H1 (cell line): Measurements from ENCODE around the gene FAIM2. TPM values are rescaled to one million over a fixed set of nuclear protein-coding genes. Genes with fewer than 3 reads are reported as not detected.

Experiments used
- ATF3 ChIP-seq: IDR thresholded peaks from 2 replicates; pipeline ENCODE4 v1.6.1; 2011; ENCODE audit warnings: low read depth, mild to moderate bottlenecking, low read length; ENCODE audit not compliant: insufficient read depth
- JUND ChIP-seq: IDR thresholded peaks from 2 replicates; pipeline ENCODE4 v1.6.1; 2011; ENCODE audit warnings: mild to moderate bottlenecking, improper control_type of control experiment, low read length
- PHF8 ChIP-seq: fragments of 200-600 bp; sonication (generic); conservative IDR thresholded peaks from 2 replicates; pipeline ENCODE4 v1.7.1; 2012; ENCODE audit warnings: low read depth, mild to moderate bottlenecking, inconsistent platforms, low read length, moderate library complexity
- SP4 ChIP-seq: IDR thresholded peaks from 2 replicates; pipeline ENCODE4 v1.6.1; 2012; ENCODE audit warnings: low read length, inconsistent platforms
- polyA plus RNA-seq, 7 experiments: library from polyadenylated mRNA; depleted of rRNA in 3 of 7; stranded (reverse) in 5 of 7; unstranded in 2 of 7; fragments of >200 nt in 5 of 7; fragments of 200-250 nt in 2 of 7; gene quantifications; 1 replicate in 5 of 7; 2 replicates in 1 of 7; 4 replicates in 1 of 7; pipeline versions ENCODE4 v1.2.1 to v1.2.3, GENCODE V29; 2011 to 2013; ENCODE audit warnings: missing spikeins in 2 of 7, mixed read lengths in 2 of 7
- total RNA-seq: library from RNA; stranded (reverse); fragmentation: NEBNext Ultra II Directional; extraction: Animal tissue kit (Norgen Biotek cat#: 25700); gene quantifications from 2 replicates; pipeline ENCODE4 v1.2.1, GENCODE V29; 2021

The FAIM2 gene
- total and polyA plus RNA-seq, 2 of the 8 experiments (the other 6 are each of a cell fraction or from before 2014, with no cell fraction given): 0.89 to 1.3 TPM

DNA sequence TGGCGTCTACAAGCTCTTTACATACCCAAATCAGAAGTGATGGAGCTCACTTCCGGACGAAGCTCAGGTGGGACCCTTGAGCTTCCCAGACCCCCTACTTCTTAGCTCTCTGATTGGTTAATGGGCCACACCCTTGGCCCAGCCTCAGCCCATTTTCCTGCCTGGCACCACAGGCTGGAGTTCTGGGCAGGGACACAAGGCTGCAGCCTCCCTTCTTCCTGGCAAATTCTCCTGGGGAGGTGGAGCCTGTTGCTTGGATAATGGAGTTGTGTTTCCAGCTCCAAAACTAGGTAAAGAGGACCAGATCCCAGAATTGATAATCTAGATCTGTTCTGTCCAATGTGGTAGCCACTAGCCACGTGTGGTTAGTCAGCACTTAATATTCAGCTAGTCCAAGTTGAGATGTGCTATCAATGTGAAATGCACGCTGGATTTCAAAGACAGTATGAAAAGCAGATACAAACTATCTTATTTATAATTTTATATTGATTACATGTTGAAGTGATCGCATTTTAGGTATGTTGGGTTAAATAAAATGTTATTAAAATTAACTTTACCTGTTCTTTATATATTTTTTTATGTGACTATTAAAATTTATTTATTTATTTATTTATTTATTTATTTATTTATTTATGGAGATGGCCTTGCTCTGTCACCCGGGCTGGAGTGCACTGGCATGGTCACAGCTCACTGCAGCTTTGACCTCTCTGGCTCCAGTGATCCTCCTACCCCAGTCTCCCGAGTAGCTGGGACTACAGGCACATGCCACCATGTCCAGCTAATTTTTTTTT is 12.6 kb upstream of the FAIM2 start (continued):
- TF ChIP-seq PHF8 (no peak), JUND (no peak), ATF3 (no peak), SP4 (no peak)
